Measurements from ENCODE around the gene ARRB1.

DNA sequence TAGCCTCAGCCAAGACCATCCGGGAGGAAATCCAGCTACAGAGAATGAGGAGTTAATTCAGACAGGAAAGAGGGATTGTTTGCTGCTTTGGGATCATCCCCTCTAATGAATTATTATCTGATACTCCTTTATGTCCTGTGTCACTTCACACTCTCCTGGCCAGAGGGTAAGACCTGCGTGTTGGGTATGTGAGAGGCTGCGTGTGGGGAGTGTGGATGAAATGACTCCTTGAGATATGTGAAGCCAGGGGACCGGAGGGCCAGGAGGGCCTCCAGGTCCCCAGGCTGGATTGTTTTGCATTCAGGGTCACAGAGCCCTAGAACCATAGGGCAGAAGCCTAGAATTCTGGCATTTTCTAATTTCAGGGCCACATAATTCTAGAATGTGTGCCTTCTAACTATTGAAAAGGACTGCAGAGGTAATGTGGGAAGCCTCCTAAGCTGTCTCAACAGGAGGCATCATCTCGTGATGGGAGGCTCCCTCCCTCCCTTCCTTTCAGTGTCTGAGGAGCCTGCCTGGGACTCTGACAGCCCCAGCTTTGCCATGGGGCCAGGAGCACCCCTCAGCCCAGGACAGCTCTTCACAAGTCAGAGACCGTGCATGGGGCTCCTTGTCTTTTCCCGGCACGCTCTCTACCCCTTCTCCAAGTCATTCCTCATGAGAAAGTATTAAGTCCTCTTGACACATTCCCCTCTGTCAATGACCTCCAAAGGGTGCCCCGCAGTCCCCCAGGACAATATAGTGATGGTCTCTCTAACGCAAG, 107.2 kb downstream of the ARRB1 start:
- TF ChIP-seq POLR2A (IDR thresholded peaks at IDR 0.05; ENCODE audit: low read length), result no peak
- TF ChIP-seq, protein P1, sequence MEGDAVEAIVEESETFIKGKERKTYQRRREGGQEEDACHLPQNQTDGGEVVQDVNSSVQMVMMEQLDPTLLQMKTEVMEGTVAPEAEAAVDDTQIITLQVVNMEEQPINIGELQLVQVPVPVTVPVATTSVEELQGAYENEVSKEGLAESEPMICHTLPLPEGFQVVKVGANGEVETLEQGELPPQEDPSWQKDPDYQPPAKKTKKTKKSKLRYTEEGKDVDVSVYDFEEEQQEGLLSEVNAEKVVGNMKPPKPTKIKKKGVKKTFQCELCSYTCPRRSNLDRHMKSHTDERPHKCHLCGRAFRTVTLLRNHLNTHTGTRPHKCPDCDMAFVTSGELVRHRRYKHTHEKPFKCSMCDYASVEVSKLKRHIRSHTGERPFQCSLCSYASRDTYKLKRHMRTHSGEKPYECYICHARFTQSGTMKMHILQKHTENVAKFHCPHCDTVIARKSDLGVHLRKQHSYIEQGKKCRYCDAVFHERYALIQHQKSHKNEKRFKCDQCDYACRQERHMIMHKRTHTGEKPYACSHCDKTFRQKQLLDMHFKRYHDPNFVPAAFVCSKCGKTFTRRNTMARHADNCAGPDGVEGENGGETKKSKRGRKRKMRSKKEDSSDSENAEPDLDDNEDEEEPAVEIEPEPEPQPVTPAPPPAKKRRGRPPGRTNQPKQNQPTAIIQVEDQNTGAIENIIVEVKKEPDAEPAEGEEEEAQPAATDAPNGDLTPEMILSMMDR (IDR thresholded peaks at IDR 0.05), result no peak
- no peak for TF ChIP-seq HOXA7 (CRISPR knock-in tag; IDR thresholded peaks at IDR 0.05)
- no peak for TF ChIP-seq PHF8 (IDR thresholded peaks at IDR 0.05; ENCODE audit: borderline replicate concordance, low read depth)
- no peak for TF ChIP-seq KDM5A (IDR thresholded peaks at IDR 0.05)
- TF ChIP-seq RNF2 (IDR thresholded peaks at IDR 0.05; ENCODE audit: borderline replicate concordance, low read depth), result no peak
- TF ChIP-seq, protein P2, sequence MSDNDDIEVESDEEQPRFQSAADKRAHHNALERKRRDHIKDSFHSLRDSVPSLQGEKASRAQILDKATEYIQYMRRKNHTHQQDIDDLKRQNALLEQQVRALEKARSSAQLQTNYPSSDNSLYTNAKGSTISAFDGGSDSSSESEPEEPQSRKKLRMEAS (IDR thresholded peaks at IDR 0.05), result no peak
- TF ChIP-seq SMC3 (IDR thresholded peaks at IDR 0.05), result no peak

Data from A549 (cell line).